ENCODE data around the gene JAZF1.

DNA sequence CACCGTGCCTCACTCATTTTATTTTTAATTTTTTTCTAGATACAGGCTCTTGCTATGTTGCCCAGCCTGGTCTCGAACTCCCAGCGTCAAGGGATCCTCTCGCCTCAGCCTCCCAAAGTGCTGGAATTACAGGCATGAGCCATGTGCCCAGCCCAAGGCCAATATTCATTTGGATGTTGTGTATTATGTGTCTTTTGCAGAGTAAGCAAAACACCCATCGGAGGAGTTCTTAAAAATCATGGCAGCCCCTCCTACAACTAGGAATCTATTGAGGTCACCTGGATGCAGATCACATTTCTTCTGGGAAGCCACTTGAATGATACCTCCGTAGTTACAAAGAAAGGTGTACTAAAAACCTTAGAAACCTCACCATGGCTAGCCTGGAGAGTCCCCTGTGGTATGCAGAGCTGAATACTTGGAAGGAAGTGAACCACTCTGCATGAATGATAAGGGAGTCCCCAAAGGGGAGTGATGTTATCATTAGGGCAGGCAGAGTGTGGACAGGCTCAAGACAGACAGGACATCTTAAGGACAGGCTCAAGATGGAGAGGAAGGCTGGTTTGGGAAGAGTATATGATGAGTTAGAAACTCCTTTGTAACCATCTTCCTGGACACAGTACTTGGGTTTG is 254.9 kb downstream of the JAZF1 start:
- TF ChIP-seq, protein P1, sequence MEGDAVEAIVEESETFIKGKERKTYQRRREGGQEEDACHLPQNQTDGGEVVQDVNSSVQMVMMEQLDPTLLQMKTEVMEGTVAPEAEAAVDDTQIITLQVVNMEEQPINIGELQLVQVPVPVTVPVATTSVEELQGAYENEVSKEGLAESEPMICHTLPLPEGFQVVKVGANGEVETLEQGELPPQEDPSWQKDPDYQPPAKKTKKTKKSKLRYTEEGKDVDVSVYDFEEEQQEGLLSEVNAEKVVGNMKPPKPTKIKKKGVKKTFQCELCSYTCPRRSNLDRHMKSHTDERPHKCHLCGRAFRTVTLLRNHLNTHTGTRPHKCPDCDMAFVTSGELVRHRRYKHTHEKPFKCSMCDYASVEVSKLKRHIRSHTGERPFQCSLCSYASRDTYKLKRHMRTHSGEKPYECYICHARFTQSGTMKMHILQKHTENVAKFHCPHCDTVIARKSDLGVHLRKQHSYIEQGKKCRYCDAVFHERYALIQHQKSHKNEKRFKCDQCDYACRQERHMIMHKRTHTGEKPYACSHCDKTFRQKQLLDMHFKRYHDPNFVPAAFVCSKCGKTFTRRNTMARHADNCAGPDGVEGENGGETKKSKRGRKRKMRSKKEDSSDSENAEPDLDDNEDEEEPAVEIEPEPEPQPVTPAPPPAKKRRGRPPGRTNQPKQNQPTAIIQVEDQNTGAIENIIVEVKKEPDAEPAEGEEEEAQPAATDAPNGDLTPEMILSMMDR (IDR thresholded peaks at IDR 0.05) = no peak
- no peak for TF ChIP-seq POLR2A (IDR thresholded peaks at IDR 0.05)
